ENCODE results near the gene PLEKHA5. TPM values are rescaled to one million over a fixed set of nuclear protein-coding genes. Genes with fewer than 3 reads are reported as not detected.

PLEKHA5 gene
- total RNA-seq, 2 experiments from 2014 or later = 2.1 to 3.2 TPM

DNA sequence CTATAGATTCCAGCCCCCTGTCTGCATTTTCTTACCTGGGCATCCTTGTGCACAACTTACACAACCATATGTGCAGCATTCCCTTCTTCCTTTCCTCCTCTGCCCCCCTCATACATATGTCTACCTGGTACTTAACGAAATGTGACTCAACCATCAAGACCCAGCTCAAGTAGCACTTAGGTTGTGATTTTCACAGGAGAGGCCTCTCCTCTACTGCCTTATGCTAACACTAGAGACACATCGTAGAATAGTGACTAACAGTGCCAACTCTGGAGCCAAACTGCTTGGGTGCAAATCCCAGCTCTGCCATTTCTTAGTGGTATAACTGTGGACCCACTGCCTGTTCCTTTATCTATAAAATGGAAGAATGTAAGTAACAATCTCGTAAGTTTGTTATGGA is 24.1 kb upstream of the PLEKHA5 start:
- Mint-ChIP-seq H3K4me3 (no peak overlapping the region), H3K36me3 (ENCODE audit: low read depth) (no peaks in the 10 kb centered on the region), H3K4me1 (ENCODE audit: low read depth) (no peaks in the 10 kb centered on the region), H3K9me3 (no peaks in the 10 kb centered on the region), H3K27me3 (peaks cover 1% of the 10 kb centered on the region), H3K27ac (no peak overlapping the region)
- ChIA-PET POLR2A (no interaction called here), CTCF (no interaction called here)
- ATAC-seq = no peak
- no peak for DNase-seq
- intact Hi-C loops (cut with micrococcal nuclease) = no loop called here
- TF ChIP-seq, protein P1, sequence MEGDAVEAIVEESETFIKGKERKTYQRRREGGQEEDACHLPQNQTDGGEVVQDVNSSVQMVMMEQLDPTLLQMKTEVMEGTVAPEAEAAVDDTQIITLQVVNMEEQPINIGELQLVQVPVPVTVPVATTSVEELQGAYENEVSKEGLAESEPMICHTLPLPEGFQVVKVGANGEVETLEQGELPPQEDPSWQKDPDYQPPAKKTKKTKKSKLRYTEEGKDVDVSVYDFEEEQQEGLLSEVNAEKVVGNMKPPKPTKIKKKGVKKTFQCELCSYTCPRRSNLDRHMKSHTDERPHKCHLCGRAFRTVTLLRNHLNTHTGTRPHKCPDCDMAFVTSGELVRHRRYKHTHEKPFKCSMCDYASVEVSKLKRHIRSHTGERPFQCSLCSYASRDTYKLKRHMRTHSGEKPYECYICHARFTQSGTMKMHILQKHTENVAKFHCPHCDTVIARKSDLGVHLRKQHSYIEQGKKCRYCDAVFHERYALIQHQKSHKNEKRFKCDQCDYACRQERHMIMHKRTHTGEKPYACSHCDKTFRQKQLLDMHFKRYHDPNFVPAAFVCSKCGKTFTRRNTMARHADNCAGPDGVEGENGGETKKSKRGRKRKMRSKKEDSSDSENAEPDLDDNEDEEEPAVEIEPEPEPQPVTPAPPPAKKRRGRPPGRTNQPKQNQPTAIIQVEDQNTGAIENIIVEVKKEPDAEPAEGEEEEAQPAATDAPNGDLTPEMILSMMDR (IDR thresholded peaks at IDR 0.05) = no peak

DNA sequence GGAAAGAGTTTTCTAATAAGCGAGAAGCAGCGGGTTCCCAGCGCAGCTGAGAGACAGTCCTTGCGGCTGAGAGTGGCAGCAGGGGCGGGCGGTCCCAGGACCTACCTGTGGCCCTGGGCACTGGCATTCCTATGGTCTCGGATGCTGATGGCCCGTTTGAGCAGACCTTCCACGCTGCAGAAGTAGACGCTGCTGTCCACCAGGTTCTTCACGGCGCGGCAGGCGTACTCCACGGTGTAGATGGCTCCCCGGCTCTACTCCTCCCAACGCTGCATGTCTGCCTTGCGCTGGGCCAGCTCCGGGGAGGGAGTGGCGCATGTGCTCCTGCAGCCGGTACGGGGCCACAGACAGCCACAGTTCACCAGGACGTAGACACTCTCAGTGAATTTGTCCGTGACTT is 21.8 kb upstream of the PLEKHA5 start:
- POLR2A ChIA-PET = no interaction called here
- DNase-seq (no peak), ATAC-seq (no peak)
- Mint-ChIP-seq H3K4me1 (ENCODE audit: low read depth) (no peaks in the 10 kb centered on the region), H3K27me3 (peaks cover 1% of the 10 kb centered on the region), H3K36me3 (ENCODE audit: low read depth) (no peaks in the 10 kb centered on the region), H3K4me3 (no peak overlapping the region), H3K9me3 (no peaks in the 10 kb centered on the region), H3K27ac (no peak overlapping the region)
- CTCF ChIA-PET = no interaction called here
- TF ChIP-seq, protein P1 (IDR thresholded peaks at IDR 0.05) = no peak
- intact Hi-C loops (cut with micrococcal nuclease) = no loop called here

DNA sequence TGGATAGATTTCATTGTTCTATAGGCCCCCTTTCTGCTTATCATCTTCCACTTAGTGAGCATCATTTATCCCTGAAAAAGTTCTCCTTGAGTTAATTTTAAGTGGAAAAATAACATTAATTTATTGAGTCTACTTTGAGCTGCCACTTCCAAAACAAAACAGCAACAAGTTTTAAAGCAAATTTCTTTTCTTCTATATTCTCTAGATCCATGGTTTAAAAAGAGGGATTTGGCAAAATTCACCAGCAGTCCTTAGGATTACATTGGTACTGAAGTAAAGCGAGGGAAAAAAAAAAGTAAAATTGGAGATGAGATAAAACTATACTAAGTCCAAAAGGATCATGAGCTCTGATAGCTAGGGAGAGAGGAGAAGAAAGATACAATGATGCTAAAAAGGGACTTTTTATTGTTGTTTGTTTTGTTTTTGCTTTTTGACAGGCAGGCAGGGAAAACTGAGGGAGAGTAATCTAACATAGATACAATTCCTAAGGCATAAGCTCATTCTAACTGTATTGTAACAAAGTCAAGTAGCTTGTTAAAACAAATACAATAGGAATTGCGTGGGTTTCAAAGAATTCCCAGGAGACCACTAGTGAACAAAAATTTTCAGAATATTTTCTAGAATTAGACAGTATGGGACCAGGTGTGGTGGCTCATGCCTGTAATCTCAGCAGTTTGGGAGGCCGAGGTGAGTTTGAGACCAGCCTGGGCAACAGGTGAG is 19.2 kb upstream of the PLEKHA5 start:
- H3K36me3 Mint-ChIP-seq (ENCODE audit: low read depth) = no peaks in the 10 kb centered on the region

DNA sequence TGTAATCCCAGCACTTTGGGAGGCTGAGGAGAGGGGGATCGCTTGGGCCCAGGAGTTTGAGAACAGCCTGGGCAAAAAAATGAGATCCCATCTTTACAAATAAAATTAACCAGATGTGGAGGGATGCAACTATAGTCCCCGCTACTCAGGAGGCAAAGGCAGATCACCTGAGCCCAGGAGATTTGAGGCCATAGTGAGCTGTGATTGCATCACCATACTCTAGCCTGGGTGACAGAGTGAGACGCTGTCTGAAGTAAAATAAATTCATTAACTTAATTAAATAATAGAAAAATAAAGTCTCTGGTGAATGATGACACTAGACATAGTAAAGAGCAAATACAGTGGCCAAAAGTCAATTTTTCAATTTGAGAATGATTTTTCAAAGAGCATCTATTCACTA is 16.1 kb upstream of the PLEKHA5 start:
- TF ChIP-seq, protein P1 (IDR thresholded peaks at IDR 0.05) = no peak
- Mint-ChIP-seq H3K4me1 (ENCODE audit: low read depth) (no peaks in the 10 kb centered on the region), H3K4me3 (no peak overlapping the region), H3K27ac (no peak overlapping the region), H3K9me3 (no peaks in the 10 kb centered on the region), H3K27me3 (no peaks in the 10 kb centered on the region), H3K36me3 (ENCODE audit: low read depth) (no peaks in the 10 kb centered on the region)
- ChIA-PET POLR2A (no interaction called here), CTCF (no interaction called here)
- ATAC-seq = no peak
- DNase-seq = no peak
- intact Hi-C loops (cut with micrococcal nuclease) = no loop called here

More for the DNA sequence above, 19.2 kb upstream of the PLEKHA5 start:
- Mint-ChIP-seq H3K9me3 (no peaks in the 10 kb centered on the region), H3K4me3 (no peak overlapping the region), H3K27ac (no peak overlapping the region), H3K4me1 (ENCODE audit: low read depth) (no peaks in the 10 kb centered on the region), H3K27me3 (peaks cover 1% of the 10 kb centered on the region)
- CTCF ChIA-PET = no interaction called here
- TF ChIP-seq, protein P1 (IDR thresholded peaks at IDR 0.05) = no peak
- no peak for ATAC-seq
- intact Hi-C loops (cut with micrococcal nuclease) = no loop called here
- no peak for DNase-seq
- POLR2A ChIA-PET = no interaction called here

DNA sequence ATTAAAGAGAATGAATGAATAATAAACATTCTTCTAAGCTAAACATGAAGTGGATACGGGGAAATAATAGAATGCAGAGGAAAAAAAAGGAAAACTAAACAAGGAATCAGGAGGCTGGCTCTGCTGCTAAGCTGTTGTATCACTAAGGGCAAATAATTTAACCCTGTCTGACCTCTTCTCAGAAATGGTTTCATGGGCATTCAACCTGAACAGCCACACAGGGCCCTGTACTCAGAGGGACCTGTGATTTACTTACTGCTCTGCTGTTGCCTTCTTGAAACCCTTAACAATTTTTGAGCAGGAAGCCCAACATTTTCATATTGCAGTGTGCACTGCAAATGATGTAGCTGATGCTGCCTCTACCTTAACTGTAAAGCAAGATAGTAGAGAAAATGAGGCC is 14.2 kb upstream of the PLEKHA5 start:
- POLR2A ChIA-PET = no interaction called here
- DNase-seq = no peak
- no peaks in the 10 kb centered on the region for H3K36me3 Mint-ChIP-seq (ENCODE audit: low read depth)

More for the DNA sequence above, 14.2 kb upstream of the PLEKHA5 start:
- Mint-ChIP-seq H3K27me3 (peaks cover 2% of the 10 kb centered on the region), H3K27ac (no peak overlapping the region), H3K9me3 (no peaks in the 10 kb centered on the region), H3K4me3 (no peak overlapping the region), H3K4me1 (ENCODE audit: low read depth) (no peaks in the 10 kb centered on the region)
- intact Hi-C loops (cut with micrococcal nuclease) = no loop called here
- ATAC-seq = no peak
- CTCF ChIA-PET = no interaction called here
- TF ChIP-seq, protein P1 (IDR thresholded peaks at IDR 0.05) = no peak

Data from activated CD8-positive, alpha-beta T cell treated with anti-CD3 and anti-CD28 coated beads for 36 hours (primary cell).